H1 (cell line): Measurements from ENCODE around the gene CHD1L. TPM values are rescaled to one million over a fixed set of nuclear protein-coding genes. Genes with fewer than 3 reads are reported as not detected.

ENCODE experiments used
- BACH1 ChIP-seq: IDR thresholded peaks from 2 replicates; pipeline ENCODE4 v1.6.1; 2012; ENCODE audit warnings: low read length, improper control_type of control experiment
- EP300 ChIP-seq, 2 experiments: IDR thresholded peaks; 1 replicate in 1 of 2; 2 replicates in 1 of 2; pipeline ENCODE4 v1.6.1; 2011 to 2012; ENCODE audit warnings: low read depth in 2 of 2, low read length in 2 of 2, mild to moderate bottlenecking in 2 of 2, borderline replicate concordance in 1 of 2, inconsistent platforms in 1 of 2, moderate library complexity in 1 of 2
- MAFK ChIP-seq: IDR thresholded peaks from 2 replicates; pipeline ENCODE4 v1.6.1; 2012; ENCODE audit warnings: low read depth, mild to moderate bottlenecking, improper control_type of control experiment, low read length
- NRF1 ChIP-seq: IDR thresholded peaks from 2 replicates; pipeline ENCODE4 v1.6.1; 2011; ENCODE audit warnings: mild to moderate bottlenecking, low read depth, low read length, improper control_type of control experiment
- POLR2A ChIP-seq, 2 experiments: IDR thresholded peaks; 1 replicate in 1 of 2; 2 replicates in 1 of 2; pipeline ENCODE4 v1.6.1; 2011; ENCODE audit warnings: low read depth in 2 of 2, low read length in 2 of 2, mild to moderate bottlenecking in 2 of 2; ENCODE audit errors: control extremely low read depth in 1 of 2
- RXRA ChIP-seq: IDR thresholded peaks from 2 replicates; pipeline ENCODE4 v1.6.1; 2011; ENCODE audit warnings: low read depth, mild to moderate bottlenecking, low read length, moderate library complexity; ENCODE audit not compliant: insufficient read depth
- SP4 ChIP-seq: IDR thresholded peaks from 2 replicates; pipeline ENCODE4 v1.6.1; 2012; ENCODE audit warnings: low read length, inconsistent platforms
- polyA plus RNA-seq, 7 experiments: library from polyadenylated mRNA; depleted of rRNA in 3 of 7; stranded (reverse) in 5 of 7; unstranded in 2 of 7; fragments of >200 nt in 5 of 7; fragments of 200-250 nt in 2 of 7; gene quantifications; 1 replicate in 5 of 7; 2 replicates in 1 of 7; 4 replicates in 1 of 7; pipeline versions ENCODE4 v1.2.1 to v1.2.3, GENCODE V29; 2011 to 2013; ENCODE audit warnings: missing spikeins in 2 of 7, mixed read lengths in 2 of 7
- total RNA-seq: library from RNA; stranded (reverse); fragmentation: NEBNext Ultra II Directional; extraction: Animal tissue kit (Norgen Biotek cat#: 25700); gene quantifications from 2 replicates; pipeline ENCODE4 v1.2.1, GENCODE V29; 2021

The CHD1L gene
- total and polyA plus RNA-seq, 2 of the 8 experiments (the other 6 are each of a cell fraction or from before 2014, with no cell fraction given): 20.2 to 51.2 TPM

DNA sequence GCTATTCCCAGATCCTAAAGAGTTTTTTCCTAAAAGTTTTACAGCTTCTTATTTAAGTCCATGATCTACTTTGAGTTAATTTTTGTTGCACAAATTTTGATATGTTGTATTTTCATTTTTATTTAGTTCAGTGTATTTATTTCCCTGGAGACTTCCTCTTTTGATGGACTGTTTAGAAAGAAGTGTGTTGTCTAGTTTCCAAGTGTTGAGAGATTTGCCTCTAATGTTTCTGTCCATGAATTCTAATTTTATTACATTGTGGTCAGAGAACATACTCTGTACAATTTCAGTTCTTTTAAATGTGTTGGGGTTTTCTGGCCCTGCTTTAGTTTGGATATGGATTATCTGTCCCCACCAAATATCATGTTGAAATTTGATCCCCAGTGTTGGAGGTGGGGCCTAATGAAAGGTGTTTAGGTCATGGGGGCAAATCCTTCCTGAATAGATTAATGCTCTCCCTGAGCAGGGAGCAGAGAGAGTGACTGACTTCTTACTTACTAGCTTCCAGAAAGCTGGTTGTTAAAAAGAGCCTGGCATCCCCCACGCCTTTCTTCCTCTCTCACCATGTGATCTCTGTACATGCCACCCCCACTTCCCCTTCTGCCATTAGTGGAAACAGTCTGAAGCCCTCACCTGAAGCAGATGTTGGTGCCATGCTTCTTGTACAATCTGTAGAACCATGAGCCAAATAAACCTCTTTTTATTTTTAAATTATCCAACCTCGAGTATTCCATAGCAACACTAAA, 4.6 kb downstream of the CHD1L start (continued):
- TF ChIP-seq SP4 (no peak), RXRA (no peak), NRF1 (no peak), MAFK (no peak), EP300 (IDR thresholded peaks at IDR 0.05; ENCODE audit: borderline replicate concordance in 1 of 2, low read depth in 2 of 2, low read length in 2 of 2) (no peak), BACH1 (no peak), POLR2A (IDR thresholded peaks at IDR 0.05; ENCODE audit: control extremely low read depth in 1 of 2, low read depth in 2 of 2, low read length in 2 of 2) (no peak)
